IPS-18c (cell line): Measurements from ENCODE around the gene TSHZ3.

Experiments
- H3K4me3 ChIP-seq: 2 replicates; pipeline ENCODE4 v1.7.0; 2013; ENCODE audit warnings: low read depth, mild to moderate bottlenecking, low read length, moderate library complexity; ENCODE audit not compliant: insufficient read depth
- H3K9me3 ChIP-seq: one replicate; pipeline ENCODE4 v1.6.1; 2013; ENCODE audit warnings: mild to moderate bottlenecking, low read length, moderate library complexity; ENCODE audit not compliant: control insufficient read depth, insufficient read depth

Gene TSHZ3, protein sequence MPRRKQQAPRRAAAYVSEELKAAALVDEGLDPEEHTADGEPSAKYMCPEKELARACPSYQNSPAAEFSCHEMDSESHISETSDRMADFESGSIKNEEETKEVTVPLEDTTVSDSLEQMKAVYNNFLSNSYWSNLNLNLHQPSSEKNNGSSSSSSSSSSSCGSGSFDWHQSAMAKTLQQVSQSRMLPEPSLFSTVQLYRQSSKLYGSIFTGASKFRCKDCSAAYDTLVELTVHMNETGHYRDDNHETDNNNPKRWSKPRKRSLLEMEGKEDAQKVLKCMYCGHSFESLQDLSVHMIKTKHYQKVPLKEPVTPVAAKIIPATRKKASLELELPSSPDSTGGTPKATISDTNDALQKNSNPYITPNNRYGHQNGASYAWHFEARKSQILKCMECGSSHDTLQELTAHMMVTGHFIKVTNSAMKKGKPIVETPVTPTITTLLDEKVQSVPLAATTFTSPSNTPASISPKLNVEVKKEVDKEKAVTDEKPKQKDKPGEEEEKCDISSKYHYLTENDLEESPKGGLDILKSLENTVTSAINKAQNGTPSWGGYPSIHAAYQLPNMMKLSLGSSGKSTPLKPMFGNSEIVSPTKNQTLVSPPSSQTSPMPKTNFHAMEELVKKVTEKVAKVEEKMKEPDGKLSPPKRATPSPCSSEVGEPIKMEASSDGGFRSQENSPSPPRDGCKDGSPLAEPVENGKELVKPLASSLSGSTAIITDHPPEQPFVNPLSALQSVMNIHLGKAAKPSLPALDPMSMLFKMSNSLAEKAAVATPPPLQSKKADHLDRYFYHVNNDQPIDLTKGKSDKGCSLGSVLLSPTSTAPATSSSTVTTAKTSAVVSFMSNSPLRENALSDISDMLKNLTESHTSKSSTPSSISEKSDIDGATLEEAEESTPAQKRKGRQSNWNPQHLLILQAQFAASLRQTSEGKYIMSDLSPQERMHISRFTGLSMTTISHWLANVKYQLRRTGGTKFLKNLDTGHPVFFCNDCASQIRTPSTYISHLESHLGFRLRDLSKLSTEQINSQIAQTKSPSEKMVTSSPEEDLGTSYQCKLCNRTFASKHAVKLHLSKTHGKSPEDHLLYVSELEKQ

DNA sequence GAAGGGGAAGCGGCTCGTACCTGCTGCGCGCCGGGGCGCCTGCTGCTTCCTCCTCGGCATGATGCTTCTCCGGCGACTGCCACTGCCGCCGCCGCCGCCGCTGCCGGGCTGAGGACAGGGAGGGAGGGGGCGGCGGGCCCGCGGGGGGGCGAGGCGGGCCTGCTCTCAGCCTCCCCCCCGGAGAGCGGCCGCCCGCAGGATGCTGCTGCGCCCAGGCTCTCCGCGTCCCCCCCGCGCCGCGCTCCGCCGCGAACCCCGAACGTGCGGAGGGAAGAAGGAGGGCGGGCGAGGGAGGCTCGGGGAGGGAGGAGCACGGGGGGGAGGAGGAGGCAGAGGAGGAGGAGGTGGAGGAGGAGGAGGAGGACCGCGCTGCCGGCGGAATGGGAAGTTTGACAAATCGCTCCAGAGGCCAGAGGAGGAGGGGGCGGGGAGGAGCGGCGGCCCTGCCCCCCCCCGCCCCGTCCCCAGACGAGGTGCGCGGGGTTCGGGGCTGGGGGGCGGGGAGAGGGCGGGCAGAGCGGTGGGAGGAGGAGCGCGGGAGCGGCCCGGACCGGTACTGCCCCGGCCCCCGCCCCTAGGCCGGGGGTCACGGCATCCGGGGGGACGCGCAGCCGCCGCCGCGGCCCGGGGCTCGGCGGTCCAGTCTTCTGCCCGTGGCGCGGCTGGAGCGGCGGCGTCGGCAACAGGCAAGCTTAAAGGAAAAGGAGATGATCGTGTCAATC lies at the start of gene TSHZ3:
TSHZ3 (minus strand) TSS at position 277 of the 722 bp plus-strand sequence; CDS start at position 60, 217 bp downstream.
- Histone ChIP-seq H3K4me3 (peak within 1 kb of the TSS; percentile 69), H3K9me3 (no peaks in the 10 kb centered on the region)

DNA sequence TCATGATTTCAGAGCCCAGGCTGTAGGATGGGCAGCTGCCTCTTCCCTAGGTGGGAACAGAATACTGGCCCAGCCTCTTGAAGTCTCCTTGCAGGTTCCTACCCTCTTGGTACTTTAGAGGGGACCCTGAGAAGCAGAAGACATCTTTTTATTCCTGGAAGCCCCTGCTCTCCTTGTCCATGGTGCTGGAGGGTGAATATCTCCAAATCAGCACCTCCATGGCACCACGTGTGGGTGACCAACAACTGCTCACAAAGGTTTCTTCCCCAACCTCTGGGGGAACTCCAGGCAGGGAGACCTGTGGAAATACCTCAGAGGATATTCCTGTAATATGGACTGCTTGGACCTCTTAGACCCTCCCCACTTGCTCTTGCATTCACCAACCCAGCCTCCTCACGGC lies 48.1 kb upstream of the TSHZ3 start:
- Histone ChIP-seq H3K4me3 (no peak overlapping the region), H3K9me3 (no peaks in the 10 kb centered on the region)

DNA sequence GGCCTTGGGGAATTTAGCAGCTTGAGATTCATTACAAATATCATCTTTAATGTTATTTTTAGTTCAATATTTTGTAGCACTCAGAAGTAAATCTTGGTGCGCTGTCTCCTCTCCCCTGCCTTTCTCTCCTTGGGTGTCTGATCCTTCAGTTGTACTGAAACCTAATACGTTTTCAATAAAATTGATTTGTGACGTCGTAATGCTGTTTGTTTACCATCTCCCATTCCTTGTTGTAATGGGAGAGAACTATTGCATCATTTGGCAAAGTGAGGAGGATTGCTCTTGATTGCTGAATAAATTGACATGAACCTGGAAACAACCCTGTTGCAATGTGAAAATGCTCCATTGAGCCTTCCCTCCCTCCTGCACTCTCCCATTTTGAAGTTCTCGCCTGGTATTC lies 43.2 kb upstream of the TSHZ3 start:
- Histone ChIP-seq H3K9me3 (no peaks in the 10 kb centered on the region), H3K4me3 (no peak overlapping the region)

DNA sequence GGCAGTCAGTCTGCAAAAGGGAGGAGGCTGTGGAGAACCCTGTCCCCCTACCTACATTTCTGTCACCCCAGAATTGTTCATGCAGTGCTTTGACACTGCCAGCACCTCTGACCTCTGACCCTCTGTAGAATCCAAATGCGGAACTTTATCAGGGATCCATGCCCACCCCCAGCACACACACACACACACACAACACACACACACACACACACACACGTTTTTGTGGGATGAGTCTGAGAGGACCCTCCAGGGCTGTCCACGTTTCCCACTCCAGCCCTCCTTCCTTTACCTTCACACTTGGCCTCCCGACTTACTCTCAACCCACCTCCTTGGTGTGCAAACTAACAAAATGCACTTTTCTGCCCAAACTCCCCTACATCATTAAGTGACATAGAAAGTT lies 42.3 kb upstream of the TSHZ3 start:
- no peak overlapping the region for H3K4me3 ChIP-seq
- no peaks in the 10 kb centered on the region for H3K9me3 ChIP-seq

DNA sequence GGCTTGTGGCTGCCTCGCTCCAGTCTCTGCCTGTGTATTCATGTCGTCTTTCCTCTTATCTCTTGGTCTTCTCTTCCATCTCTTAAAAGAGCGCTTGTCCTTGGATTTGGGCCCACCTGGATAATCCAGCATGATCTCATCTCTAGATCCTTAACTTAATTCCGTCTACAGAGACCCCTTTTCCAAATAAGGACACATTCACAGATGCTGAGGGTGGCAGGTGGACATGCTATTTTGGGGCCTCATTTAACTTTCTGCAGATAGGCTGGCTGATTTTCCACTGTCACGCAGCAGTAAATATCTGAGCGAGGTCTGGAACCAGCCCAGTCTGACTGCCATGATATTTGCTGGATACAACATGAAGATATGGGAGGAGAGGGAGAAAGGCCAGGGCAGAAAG lies 41.5 kb upstream of the TSHZ3 start:
- Histone ChIP-seq H3K4me3 (no peak overlapping the region), H3K9me3 (no peaks in the 10 kb centered on the region)

DNA sequence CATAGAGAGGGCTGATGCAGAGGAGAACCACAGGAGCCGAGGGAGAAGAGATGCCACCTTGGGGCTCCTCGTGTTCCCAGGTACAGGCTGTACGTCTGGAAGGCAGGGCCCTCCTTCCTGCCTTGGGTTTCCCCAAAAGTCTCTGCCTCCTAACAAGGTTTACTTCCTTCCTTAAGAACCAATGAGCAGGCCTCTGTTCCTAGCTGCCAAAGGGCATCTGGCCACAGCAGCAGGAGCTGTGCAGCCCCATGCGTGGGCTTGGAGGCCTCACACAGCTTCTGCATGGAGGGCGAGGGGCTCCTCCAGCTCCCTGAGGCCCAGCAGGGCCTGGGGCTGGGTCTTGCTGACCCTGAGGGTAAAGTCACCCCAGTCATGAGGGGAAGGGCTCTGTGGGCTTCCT lies 40.6 kb upstream of the TSHZ3 start:
- Histone ChIP-seq H3K9me3 (no peaks in the 10 kb centered on the region), H3K4me3 (no peak overlapping the region)

DNA sequence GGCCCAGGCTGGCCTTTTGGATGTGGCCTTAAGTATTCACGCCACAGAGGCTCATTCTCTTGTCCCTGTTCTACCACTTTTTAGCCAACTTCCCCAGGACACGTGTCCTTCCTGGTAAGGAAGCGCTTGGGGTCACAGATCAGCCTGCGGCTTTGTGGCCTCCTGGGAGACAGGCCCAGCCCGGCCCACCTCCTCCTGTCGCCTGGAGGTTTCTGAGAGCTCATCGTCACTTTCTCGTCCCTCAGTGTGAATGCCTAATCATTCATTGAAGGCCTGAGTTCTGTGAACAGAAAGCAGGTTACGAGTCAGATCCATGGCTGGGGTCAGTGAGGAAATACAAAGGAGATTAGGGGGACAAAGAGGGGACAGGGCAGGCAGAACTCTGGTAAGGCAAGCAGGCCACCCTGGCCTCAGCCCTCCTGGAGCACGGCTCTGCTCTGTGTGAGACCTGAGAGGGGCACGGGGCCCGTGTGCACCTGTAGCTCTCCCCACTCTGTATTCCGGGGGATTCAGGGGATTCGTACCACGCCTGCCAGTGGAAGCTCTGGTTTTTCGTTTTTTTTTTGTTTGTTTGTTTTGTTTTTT lies 38.6 kb upstream of the TSHZ3 start:
- H3K9me3 ChIP-seq = no peaks in the 10 kb centered on the region

DNA sequence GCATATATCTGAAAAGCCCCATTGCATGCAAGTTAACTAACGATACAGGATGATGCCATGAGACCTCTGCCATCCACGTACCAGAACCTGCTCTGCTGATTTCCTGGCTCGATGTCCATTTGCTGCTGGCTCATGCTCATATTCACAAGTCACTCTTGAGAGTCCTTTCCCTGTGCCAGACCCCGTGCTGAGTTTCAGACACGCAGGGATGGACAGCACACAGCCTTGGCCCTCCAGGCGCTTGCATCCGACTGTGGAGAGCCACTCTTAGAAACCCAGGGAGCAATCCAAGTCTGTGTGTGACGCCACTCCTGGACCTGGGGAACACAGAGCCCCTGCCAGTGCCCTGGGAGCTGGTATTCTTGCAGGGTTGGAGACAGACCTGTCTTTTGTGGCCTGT lies 37.6 kb upstream of the TSHZ3 start:
- H3K4me3 ChIP-seq = no peak overlapping the region; the same call in 1 of the 2 replicates
- H3K9me3 ChIP-seq = no peaks in the 10 kb centered on the region

More for the DNA sequence above, 38.6 kb upstream of the TSHZ3 start:
- no peak overlapping the region for H3K4me3 ChIP-seq

DNA sequence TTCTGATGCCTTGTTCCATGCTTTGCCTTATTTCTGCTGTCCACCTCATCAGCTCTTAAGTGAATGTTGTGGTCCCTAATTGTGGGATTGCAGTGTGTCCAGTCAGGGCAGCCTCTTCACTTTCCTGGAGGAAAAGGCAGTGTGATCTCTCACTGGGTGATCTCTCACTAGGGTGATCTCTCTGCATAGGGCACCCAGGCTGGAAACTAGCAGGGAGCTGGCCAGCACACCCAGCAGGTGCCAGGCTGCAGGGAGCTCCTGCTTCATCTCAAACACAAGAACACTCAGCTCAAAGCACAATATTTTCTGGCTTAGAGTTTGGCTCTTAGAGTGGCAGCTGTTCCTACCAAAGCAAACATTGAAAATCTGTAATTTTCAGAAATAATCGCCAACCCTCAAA lies 36.5 kb upstream of the TSHZ3 start:
- Histone ChIP-seq H3K9me3 (no peaks in the 10 kb centered on the region), H3K4me3 (no peak overlapping the region)

DNA sequence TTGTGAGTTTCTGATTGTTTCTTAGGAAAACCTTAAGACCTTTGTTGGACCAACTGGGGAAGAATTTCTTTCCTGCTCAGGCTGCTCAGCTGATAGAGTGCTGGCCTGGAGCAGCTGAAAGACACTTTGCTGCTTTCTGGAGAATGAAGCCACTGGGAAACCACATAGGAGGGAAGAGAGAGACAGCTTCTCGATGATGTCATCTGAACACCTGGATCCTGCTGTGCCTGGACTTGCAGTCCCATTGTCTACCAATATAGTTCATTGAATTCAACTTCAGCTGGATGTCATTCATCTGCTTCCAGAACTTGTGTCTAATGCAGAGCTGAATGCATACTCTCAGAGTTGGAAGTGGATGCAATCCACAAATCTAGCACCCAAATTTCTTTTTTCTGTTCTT lies 34.3 kb upstream of the TSHZ3 start:
- no peaks in the 10 kb centered on the region for H3K9me3 ChIP-seq
- no peak overlapping the region for H3K4me3 ChIP-seq

DNA sequence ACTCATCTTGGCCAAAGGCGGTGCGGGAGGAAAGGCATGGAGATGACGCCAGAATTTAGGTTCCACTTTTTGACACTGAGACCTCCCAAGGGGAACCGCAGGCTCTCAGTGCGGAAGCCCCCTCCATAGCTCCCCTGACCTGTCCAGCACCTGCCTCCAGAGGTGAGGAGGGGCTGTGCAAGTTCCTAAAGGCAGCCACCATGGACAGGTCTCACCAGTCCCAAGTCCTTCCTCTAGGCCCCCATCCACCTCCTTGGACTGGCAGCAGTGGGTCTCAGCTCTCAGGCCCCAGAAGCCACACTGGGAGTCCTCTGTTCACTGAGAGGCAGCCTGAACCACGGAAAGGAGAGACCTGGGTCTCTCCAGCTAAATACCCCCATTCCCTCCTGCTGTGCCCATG lies 31.6 kb upstream of the TSHZ3 start:
- Histone ChIP-seq H3K9me3 (no peaks in the 10 kb centered on the region), H3K4me3 (no peak overlapping the region)

DNA sequence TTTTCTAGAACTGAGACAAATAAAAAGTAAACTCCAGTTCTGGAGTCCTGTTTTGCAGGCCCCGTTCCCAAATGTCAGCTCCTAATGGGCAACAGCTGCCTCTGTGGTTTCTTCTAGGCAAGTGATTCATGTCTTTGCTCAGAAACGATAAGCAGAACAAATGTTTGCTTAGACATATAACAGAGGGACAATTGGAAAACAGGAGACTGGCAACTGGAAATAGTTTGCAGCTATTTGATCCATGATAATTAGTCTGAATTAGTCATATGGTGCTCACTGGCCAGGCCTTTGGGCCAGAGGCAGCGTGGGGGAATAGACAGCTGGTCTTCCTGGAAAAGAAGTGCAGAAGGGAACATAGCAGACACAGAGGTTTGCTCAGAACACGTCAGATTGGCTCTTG lies 29.2 kb upstream of the TSHZ3 start:
- Histone ChIP-seq H3K9me3 (peaks cover 2% of the 10 kb centered on the region), H3K4me3 (no peak overlapping the region)

DNA sequence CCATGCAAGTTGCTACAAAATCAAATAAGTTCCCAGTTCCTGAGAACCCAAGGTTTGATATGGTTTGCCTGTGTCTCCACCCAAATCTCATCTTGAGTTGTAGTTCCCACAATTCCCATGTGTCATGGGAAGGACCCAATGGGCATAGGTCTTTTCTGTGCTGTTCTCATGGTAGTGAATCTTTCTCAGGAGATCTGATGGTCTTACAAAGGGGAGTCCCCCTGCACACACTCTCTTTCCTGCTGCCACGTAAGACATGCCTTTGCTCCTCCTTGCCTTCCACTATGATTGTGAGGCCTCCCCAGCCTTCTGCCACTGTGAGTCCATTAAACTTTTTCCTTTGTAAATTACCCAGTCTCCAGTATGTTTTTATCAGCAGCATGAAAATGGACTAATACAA lies 28.5 kb upstream of the TSHZ3 start:
- H3K9me3 ChIP-seq = peaks cover 2% of the 10 kb centered on the region
- H3K4me3 ChIP-seq = no peak overlapping the region

DNA sequence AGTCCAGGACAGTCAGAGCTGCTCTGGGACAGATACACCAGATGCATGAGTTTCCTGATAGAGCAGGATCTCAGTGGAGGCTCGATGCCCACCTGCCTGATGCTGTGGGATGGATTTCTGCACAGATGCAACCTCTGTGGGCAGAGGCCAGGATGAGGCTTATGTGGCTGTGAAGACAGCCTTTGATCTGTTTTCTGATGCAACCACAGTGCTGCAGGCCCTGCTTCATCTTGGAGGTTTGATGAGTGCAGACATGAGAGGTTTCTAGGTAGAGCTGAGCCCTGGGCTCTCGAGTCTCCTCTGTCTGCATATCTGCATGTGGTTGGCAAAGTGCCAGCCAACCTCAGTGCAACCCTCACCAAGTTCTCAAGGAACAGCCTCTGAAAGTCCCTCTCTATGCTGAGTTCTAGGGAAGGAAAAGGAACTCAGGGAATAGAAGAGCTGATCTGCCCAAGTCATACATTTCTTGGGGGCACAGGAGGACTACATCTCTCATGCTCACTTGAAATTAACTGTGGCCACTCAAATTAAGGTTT lies 23.1 kb upstream of the TSHZ3 start:
- H3K9me3 ChIP-seq = peaks cover 4% of the 10 kb centered on the region

DNA sequence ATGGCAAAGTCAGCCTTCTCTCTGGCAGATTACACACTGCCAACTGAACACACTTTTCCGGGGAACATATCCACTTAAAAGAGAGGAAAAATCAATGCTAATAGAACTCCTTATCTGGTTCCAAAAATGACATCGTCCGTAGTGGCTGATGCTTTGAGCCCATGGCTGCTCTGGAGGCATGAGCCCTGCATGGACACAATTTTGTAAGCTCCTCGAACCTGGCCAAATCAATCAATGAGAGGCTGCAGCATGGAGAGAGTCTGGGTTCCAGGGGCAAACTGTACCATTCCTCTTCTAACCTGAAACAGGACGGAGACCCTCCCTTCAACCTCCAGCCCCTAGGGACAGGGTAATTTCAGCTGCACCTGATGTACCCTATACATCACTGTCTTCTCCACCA lies 21.0 kb upstream of the TSHZ3 start:
- Histone ChIP-seq H3K9me3 (peaks cover 4% of the 10 kb centered on the region), H3K4me3 (no peak overlapping the region)

More for the DNA sequence above, 23.1 kb upstream of the TSHZ3 start:
- H3K4me3 ChIP-seq = no peak overlapping the region

DNA sequence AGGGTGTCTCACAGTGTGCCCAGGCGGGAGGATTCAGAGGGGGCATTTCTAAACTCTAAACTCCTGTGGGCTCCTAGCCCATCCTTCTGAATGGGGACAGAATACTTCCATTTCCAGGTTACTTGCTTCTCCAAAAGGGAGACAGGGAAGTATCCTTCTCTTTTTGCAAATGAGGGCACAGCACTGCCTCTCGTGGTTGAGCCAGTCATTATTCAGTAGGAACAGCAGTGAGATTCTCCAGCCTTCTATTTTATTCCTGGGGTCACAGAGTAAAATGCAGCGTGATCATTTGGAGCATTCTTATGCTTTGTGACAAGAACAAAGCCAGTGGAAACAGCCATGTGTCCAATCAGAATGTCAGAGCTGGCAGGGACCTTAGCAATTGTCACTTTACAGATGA lies 15.7 kb upstream of the TSHZ3 start:
- no peak overlapping the region for H3K4me3 ChIP-seq

DNA sequence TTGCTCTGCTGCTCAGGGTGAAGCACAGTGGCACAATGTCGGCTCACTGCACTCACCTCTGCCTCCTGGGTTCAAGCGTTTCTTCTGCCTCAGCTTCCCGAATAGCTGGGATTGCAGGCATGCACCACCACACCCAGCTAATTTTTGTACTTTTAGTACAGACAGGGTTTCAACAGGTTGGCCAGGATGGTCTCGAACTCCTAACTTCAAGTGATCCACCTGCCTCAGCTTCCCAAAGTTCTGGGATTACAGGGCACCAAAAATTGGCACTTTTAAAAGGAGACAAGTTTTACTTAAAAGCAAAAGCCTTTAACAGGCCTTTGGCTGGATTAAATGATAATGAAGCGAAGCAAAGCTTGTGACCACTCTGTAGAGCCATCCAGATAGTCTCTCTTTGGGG lies 12.5 kb upstream of the TSHZ3 start:
- no peaks in the 10 kb centered on the region for H3K9me3 ChIP-seq
- no peak overlapping the region for H3K4me3 ChIP-seq

More for the DNA sequence above, 15.7 kb upstream of the TSHZ3 start:
- no peaks in the 10 kb centered on the region for H3K9me3 ChIP-seq
